Brain microvascular endothelial cell (primary cell): Measurements from ENCODE around the gene CDIPT.

Experiments
- DNase-seq: peaks from one replicate; pipeline ENCODE4 v3.0.0-alpha.2; 2020
- H3K27ac ChIP-seq: fragments of 250-450 bp; sonication (Bioruptor Pico); 2 replicates; pipeline ENCODE4 v1.5.1; 2020; ENCODE audit warnings: mild to moderate bottlenecking, moderate library complexity
- H3K27me3 ChIP-seq: fragments of 250-450 bp; sonication (Bioruptor Pico); replicated peaks from 2 replicates; pipeline ENCODE4 v1.5.1; 2020; ENCODE audit warnings: mild to moderate bottlenecking
- H3K36me3 ChIP-seq: fragments of 250-450 bp; sonication (Bioruptor Pico); replicated peaks from 2 replicates; pipeline ENCODE4 v1.5.1; 2020; ENCODE audit warnings: mild to moderate bottlenecking
- H3K4me3 ChIP-seq: 2 replicates; pipeline ENCODE4 v1.5.1; 2011; ENCODE audit warnings: low read depth, mild to moderate bottlenecking, control low read depth, low read length, moderate library complexity
- in situ Hi-C: cut with HindIII; loops from 2 replicates; pipeline ENCODE4 v1.10.0; 2017; ENCODE audit warnings: low sequenced_read_pairs, low pct_ligation_motif_present
- TF ChIP-seq, protein P1 (sequence below): IDR thresholded peaks from 2 replicates; pipeline ENCODE4 v1.5.1; 2011; ENCODE audit warnings: low read depth, mild to moderate bottlenecking, moderate library complexity, low read length, control low read depth, inconsistent platforms; ENCODE audit errors: missing control alignments

The CDIPT gene

DNA sequence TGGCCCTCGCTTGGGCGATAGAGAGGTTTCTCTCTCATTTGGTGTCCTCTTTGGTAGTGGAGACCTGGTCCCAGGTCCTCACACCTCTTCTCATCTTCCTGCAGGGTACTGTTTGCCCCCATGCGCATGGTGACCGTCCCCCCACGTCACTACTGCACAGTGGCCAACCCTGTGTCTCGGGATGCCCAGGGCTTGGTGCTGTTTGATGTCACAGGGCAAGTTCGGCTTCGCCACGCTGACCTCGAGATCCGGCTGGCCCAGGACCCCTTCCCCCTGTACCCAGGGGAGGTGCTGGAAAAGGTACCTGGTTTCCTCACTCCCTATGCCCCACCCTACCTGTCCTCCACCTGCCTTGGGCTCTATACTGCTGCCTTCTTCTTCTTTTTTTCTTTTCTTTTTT, 32.3 kb downstream of the CDIPT start:
- TF ChIP-seq, protein P1, sequence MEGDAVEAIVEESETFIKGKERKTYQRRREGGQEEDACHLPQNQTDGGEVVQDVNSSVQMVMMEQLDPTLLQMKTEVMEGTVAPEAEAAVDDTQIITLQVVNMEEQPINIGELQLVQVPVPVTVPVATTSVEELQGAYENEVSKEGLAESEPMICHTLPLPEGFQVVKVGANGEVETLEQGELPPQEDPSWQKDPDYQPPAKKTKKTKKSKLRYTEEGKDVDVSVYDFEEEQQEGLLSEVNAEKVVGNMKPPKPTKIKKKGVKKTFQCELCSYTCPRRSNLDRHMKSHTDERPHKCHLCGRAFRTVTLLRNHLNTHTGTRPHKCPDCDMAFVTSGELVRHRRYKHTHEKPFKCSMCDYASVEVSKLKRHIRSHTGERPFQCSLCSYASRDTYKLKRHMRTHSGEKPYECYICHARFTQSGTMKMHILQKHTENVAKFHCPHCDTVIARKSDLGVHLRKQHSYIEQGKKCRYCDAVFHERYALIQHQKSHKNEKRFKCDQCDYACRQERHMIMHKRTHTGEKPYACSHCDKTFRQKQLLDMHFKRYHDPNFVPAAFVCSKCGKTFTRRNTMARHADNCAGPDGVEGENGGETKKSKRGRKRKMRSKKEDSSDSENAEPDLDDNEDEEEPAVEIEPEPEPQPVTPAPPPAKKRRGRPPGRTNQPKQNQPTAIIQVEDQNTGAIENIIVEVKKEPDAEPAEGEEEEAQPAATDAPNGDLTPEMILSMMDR, result no peak
- no peak for DNase-seq
- H3K36me3 ChIP-seq, result peaks cover 48% of the 10 kb centered on the region
- in situ Hi-C loops, result no loop called here
- H3K27me3 ChIP-seq, result no peaks in the 10 kb centered on the region
- H3K27ac ChIP-seq, result no peak overlapping the region
- no peak overlapping the region for H3K4me3 ChIP-seq

DNA sequence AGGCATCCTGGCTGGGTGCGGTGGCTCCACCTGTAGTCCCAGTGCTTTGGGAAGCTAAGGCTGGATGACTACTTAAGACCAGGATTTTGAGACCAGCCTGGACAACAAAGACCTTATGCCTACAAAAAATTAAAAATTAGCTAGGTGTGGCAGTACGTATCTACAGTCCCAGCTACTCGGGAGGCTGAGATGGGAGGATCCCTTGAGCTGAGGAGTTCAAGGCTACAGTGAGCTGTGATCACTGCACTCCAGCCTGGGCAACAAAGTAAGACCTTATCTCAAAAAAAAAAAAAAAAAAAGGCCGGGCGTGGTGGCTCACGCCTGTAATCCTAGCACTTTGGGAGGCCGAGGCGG, 36.7 kb downstream of the CDIPT start:
- in situ Hi-C loops, result no loop called here
- DNase-seq, result no peak
- peak overlapping the region; percentile 79 for H3K27ac ChIP-seq
- H3K27me3 ChIP-seq, result no peaks in the 10 kb centered on the region
- peaks cover 13% of the 10 kb centered on the region for H3K36me3 ChIP-seq
- TF ChIP-seq, protein P1, result no peak
- no peak overlapping the region for H3K4me3 ChIP-seq

DNA sequence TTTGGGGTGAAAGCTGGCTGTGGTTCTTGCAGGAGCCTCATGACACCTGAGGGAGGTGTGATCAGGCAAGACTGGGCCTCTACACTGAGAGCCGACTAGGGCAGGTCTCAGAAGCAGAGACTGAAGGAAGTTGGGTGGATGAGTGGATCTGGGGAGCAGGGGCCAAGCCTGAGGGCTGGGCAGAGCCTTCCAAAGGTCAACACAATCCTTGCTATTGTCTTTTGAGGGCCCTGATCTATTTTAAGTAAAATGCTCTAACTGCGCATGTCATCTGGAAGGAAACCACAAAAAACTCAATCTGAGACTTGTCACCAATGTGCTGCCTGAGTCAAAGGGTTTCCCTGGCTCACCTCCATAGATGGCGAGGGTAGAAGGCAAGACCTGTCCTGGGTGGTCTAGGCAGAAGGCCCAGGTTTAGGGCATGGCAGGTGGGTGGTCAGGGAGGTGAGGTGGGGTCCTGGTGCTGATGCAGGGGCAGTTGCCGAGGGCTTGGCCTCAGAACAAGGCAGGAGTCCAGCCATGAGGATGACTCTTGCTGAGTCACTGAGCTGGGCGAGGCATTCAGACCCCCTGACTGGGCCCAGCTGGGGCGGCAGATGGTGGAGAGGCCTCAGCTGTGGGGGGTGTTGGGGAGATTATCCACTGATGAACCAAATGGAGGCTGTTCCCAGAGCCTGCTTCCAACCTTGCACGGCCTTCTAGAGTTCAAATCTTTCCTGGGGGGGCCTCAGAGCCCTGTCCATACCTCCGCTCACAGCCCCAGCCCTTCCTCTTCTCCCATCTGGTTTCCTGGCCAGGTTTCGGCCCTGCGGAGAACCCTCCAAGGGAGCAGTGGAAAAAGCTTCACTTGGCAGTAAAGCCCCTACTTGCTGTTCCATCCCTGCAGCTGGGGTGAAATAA, 37.6 kb downstream of the CDIPT start:
- in situ Hi-C loops, result no loop called here
- H3K27me3 ChIP-seq, result no peaks in the 10 kb centered on the region
- H3K27ac ChIP-seq, result peak overlapping the region; percentile 79
- DNase-seq, result peak; percentile 69
- H3K36me3 ChIP-seq, result peaks cover 6% of the 10 kb centered on the region
- peak overlapping the region; percentile 1 for H3K4me3 ChIP-seq
- TF ChIP-seq, protein P1, result no peak

DNA sequence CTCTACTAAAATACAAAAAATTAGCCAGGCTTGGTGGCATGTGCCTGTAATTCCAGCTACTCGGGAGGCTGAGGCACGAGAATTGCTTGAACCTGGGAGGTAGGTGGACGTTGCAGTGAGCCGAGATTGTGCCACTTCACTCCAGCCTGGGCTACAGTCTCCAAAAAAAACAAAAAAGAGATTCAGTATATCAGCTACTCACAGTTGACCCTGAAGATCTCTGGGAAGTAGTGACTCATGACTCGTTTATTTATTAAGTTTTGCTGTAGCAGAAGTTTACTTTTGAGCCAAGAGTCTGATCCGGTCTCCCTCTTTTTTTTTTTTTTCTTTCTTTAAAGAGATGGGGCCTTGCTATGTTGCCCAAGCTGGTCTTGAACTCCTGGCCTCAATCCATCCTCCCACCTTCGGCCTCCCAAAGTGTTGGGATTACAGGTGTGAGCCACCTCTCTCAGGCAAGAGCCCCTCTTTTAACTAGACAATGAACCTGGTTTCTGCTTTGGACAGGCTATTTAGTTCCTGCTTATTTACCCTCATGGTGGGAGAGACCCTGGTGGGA, 38.4 kb downstream of the CDIPT start:
- peak overlapping the region; percentile 1 for H3K4me3 ChIP-seq
- H3K27ac ChIP-seq, result peak overlapping the region; percentile 79
- no peak for DNase-seq
- in situ Hi-C loops, result no loop called here
- TF ChIP-seq, protein P1, result no peak
- peaks cover 2% of the 10 kb centered on the region for H3K36me3 ChIP-seq
- H3K27me3 ChIP-seq, result no peaks in the 10 kb centered on the region

DNA sequence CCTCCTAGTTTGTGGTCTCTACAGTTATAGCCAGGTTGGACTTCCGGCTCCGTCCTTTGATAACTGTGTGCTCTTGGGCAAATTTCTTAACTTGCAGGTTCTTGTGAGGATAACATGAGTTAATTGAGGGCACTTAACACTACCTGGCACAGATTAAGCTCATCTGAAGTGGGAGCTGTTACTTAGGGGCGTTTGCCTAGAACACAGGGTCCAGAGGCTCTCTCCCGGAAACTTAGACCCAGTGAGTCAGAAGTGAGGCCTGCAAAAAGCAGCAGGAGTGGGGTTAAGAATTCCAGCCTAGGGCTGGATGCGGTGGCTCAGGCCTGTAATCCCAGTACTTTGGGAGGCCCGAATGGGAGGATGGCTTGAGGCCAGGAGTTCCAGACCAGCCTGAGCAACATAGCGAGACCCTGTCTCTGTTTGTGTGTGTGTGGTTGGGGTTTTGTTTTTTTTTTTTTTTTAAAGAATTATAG, 41.3 kb downstream of the CDIPT start:
- in situ Hi-C loops, result no loop called here
- peak; percentile 65 for DNase-seq
- peaks cover 2% of the 10 kb centered on the region for H3K36me3 ChIP-seq
- no peaks in the 10 kb centered on the region for H3K27me3 ChIP-seq
- peak overlapping the region; percentile 68 for H3K27ac ChIP-seq
- peak overlapping the region; percentile 81 for H3K4me3 ChIP-seq
- TF ChIP-seq, protein P1, result no peak
